HepG2 (cell line): ENCODE measurements around the gene WNK1. TPM values are rescaled to one million over a fixed set of nuclear protein-coding genes. Genes with fewer than 3 reads are reported as not detected.

Source experiments
- ATAC-seq: fragments of 200-7000 bp; cut with Tn5 transposase; 3 replicates; pipeline ENCODE4 v1.9.1; 2020; ENCODE audit warnings: mild to moderate bottlenecking, moderate library complexity
- BruUV-seq: library from RNA; stranded (reverse); fragments of 400-500 nt; replicated peaks from 2 replicates; lab custom pipeline; 2021; lab: Mats Ljungman, UMichigan
- CTCF ChIA-PET: fragments of 300-600 bp; formaldehyde crosslinking; extraction: SDS; loops from one replicate; lab custom pipeline; 2021; ENCODE audit warnings: low total read pairs, inconsistent platforms, low intra/inter-chr PET ratio; lab: Yijun Ruan, JAX
- POLR2A ChIA-PET: fragments of 350-600 bp; sonication (Branson Sonifier 250); formaldehyde crosslinking; loops from one replicate; lab custom pipeline; 2020; ENCODE audit warnings: antibody characterized with exemption, inconsistent platforms; lab: Yijun Ruan, JAX
- DNase-seq: peaks from one replicate; pipeline ENCODE4 v3.0.0-alpha.2; 2015; ENCODE audit warnings: low spot score
- FAIRE-seq: peaks from 3 replicates; lab custom pipeline; 2011; peaks lifted over from hg19 to GRCh38; lab: Jason Lieb, UNC
- H2AFZ ChIP-seq: one replicate; pipeline ENCODE4 v1.6.1; 2011; ENCODE audit warnings: low read length, inconsistent platforms
- H3K27ac ChIP-seq: fragments of 300-600 bp; 3 replicates; pipeline ENCODE4 v1.8.0; 2011; ENCODE audit warnings: mixed run types, mild to moderate bottlenecking, mixed read lengths, low read length, inconsistent platforms; ENCODE audit not compliant: insufficient read depth; ENCODE audit errors: extremely low read length
- H3K27me3 ChIP-seq, 2 experiments: fragments of 200-600 bp in 1 of 2; 2 replicates in 1 of 2; 3 replicates in 1 of 2; pipeline versions ENCODE4 v1.6.0 to v1.8.0; 2011; ENCODE audit warnings: low read length in 2 of 2, mild to moderate bottlenecking in 2 of 2, moderate library complexity in 2 of 2, inconsistent platforms in 1 of 2; ENCODE audit not compliant: insufficient read depth in 2 of 2, control insufficient read depth in 1 of 2
- H3K36me3 ChIP-seq, 2 experiments: fragments of 200-600 bp in 1 of 2; replicated peaks in 1 of 2; 2 replicates in 1 of 2; 3 replicates in 1 of 2; pipeline versions ENCODE4 v1.5.1 to v1.8.0; 2011; ENCODE audit warnings: low read length in 2 of 2, inconsistent platforms in 1 of 2; ENCODE audit not compliant: insufficient read depth in 2 of 2, control insufficient read depth in 1 of 2
- H3K4me1 ChIP-seq: 2 replicates; pipeline ENCODE4 v1.5.1; 2012; ENCODE audit warnings: low read length, inconsistent platforms; ENCODE audit not compliant: insufficient read depth
- H3K4me2 ChIP-seq: 2 replicates; pipeline ENCODE4 v1.6.0; 2011; ENCODE audit warnings: low read depth, low read length, inconsistent platforms
- H3K4me3 ChIP-seq, 3 experiments: fragments of 200-600 bp in 1 of 3; sonication (generic), shearing (Covaris generic) in 1 of 3; replicated peaks in 1 of 3; 2 replicates each; pipeline ENCODE4 v1.5.1; 2011 to 2016; ENCODE audit warnings: low read length in 3 of 3, inconsistent platforms in 2 of 3, low read depth in 2 of 3, mild to moderate bottlenecking in 2 of 3, control low read depth in 1 of 3, mixed read lengths in 1 of 3; ENCODE audit not compliant: insufficient read depth in 1 of 3
- H3K79me2 ChIP-seq: one replicate; pipeline ENCODE4 v1.6.1; 2011; ENCODE audit warnings: low read length, inconsistent platforms; ENCODE audit not compliant: insufficient read depth
- H3K9ac ChIP-seq: 2 replicates; pipeline ENCODE4 v1.6.0; 2011; ENCODE audit warnings: mild to moderate bottlenecking, low read depth, low read length, inconsistent platforms; ENCODE audit not compliant: insufficient read depth
- H3K9me3 ChIP-seq: 2 replicates; pipeline ENCODE4 v1.5.1; 2012; ENCODE audit warnings: mild to moderate bottlenecking, low read length
- H4K20me1 ChIP-seq: 2 replicates; pipeline ENCODE4 v1.6.0; 2011; ENCODE audit warnings: inconsistent platforms, mild to moderate bottlenecking, low read length, moderate library complexity; ENCODE audit not compliant: insufficient read depth
- AHR ChIP-seq: IDR thresholded peaks from 2 replicates; pipeline ENCODE4 v1.6.1; 2018; ENCODE audit warnings: missing genetic modification reagents, missing compliant biosample characterization
- EHMT2 ChIP-seq: fragments of 200-600 bp; sonication (generic); IDR thresholded peaks from 2 replicates; pipeline ENCODE4 v1.7.0; 2017; ENCODE audit warnings: antibody characterized with exemption, low read depth, low read length, borderline replicate concordance
- HOXA5 ChIP-seq: sonication (generic); formaldehyde crosslinking; IDR thresholded peaks from 2 replicates; pipeline ENCODE4 v1.4.0; 2020; ENCODE audit warnings: missing genetic modification reagents
- HOXD1 ChIP-seq: sonication (generic); formaldehyde crosslinking; IDR thresholded peaks from 2 replicates; pipeline ENCODE4 v1.5.0; 2020; ENCODE audit warnings: missing genetic modification reagents
- NFYB ChIP-seq: sonication (generic); formaldehyde crosslinking; IDR thresholded peaks from 2 replicates; pipeline ENCODE4 v1.4.0; 2020; ENCODE audit warnings: missing genetic modification reagents
- NRL ChIP-seq: sonication (generic); formaldehyde crosslinking; IDR thresholded peaks from 2 replicates; pipeline ENCODE4 v1.5.0; 2020; ENCODE audit warnings: missing genetic modification reagents, mild to moderate bottlenecking, moderate library complexity, borderline replicate concordance
- POLR2AphosphoS2 ChIP-seq: IDR thresholded peaks from 2 replicates; pipeline ENCODE4 v1.6.1; 2011; ENCODE audit warnings: low read depth, low read length, improper control_type of control experiment
- YY1 ChIP-seq: IDR thresholded peaks from 2 replicates; pipeline ENCODE4 v1.6.1; 2011; ENCODE audit warnings: low read length, low read depth, moderate library complexity, mild to moderate bottlenecking; ENCODE audit not compliant: insufficient read depth, insufficient replicate concordance
- ZNF143 ChIP-seq: sonication (generic); formaldehyde crosslinking; IDR thresholded peaks from 2 replicates; pipeline ENCODE4 v1.4.0; 2020; ENCODE audit warnings: missing genetic modification reagents
- ZNF180 ChIP-seq: sonication (generic); formaldehyde crosslinking; IDR thresholded peaks from 2 replicates; pipeline ENCODE4 v1.4.0; 2020; ENCODE audit warnings: low read depth, missing genetic modification reagents, borderline replicate concordance
- ZNF234 ChIP-seq: sonication (generic); formaldehyde crosslinking; conservative IDR thresholded peaks from 2 replicates; pipeline ENCODE4 v1.5.1; 2020; ENCODE audit warnings: mild to moderate bottlenecking, missing genetic modification reagents
- ZNF296 ChIP-seq: sonication (generic); formaldehyde crosslinking; conservative IDR thresholded peaks from 2 replicates; pipeline ENCODE4 v1.5.0; 2020; ENCODE audit warnings: mild to moderate bottlenecking, missing genetic modification reagents
- ZNF326 ChIP-seq: sonication (generic); formaldehyde crosslinking; IDR thresholded peaks from 2 replicates; pipeline ENCODE4 v1.4.0; 2020; ENCODE audit warnings: missing genetic modification reagents, borderline replicate concordance
- ZSCAN12 ChIP-seq: sonication (generic); formaldehyde crosslinking; IDR thresholded peaks from 2 replicates; pipeline ENCODE4 v1.9.0; 2021; ENCODE audit warnings: mild to moderate bottlenecking, missing genetic modification reagents
- ZSCAN20 ChIP-seq: sonication (generic); formaldehyde crosslinking; IDR thresholded peaks from 2 replicates; pipeline ENCODE4 v1.4.0; 2020; ENCODE audit warnings: missing genetic modification reagents, mild to moderate bottlenecking, borderline replicate concordance
- WGBS: methylation state at CpG from one replicate; pipeline ENCODE4 v1.1.6; 2017; ENCODE audit warnings: low lambda C conversion rate; 5-methylcytosine and 5-hydroxymethylcytosine counted together
- in situ Hi-C: cut with HindIII; loops from 2 replicates; pipeline ENCODE4 v1.10.0; 2017; ENCODE audit warnings: low pct_unique_long_range_greater_than_20kb; ENCODE audit not compliant: extremely low pct_ligation_motif_present
- intact Hi-C: fragments of 100-400 bp; cut with micrococcal nuclease; formaldehyde crosslinking; loops from one replicate; pipeline ENCODE4 v1.10.0; 2022; ENCODE audit not compliant: unreplicated experiment
- polyA plus RNA-seq, 8 experiments: library from polyadenylated mRNA; depleted of rRNA in 3 of 8; stranded (reverse) in 7 of 8; unstranded in 1 of 8; fragments of >200 nt; fragmentation: Illumina TruSeq in 4 of 8; extraction: Trizol in 4 of 8; gene quantifications; 2 replicates each; pipeline versions ENCODE4 v1.2.1 to v1.2.3, GENCODE V29; 2011 to 2016; ENCODE audit warnings: low read depth in 4 of 8, missing spikeins in 1 of 8, mixed read lengths in 1 of 8; ENCODE audit not compliant: insufficient read depth in 1 of 8
- total RNA-seq, 5 experiments: library from RNA; depleted of rRNA; stranded (reverse); fragments of >200 nt; fragmentation: Illumina TruSeq; extraction: Trizol; gene quantifications; 2 replicates each; pipeline ENCODE4 v1.2.3, GENCODE V29; 2016; ENCODE audit warnings: low read depth in 1 of 5
- TF ChIP-seq, protein P1 (sequence below): sonication (generic); formaldehyde crosslinking; IDR thresholded peaks from 2 replicates; pipeline ENCODE4 v1.4.0; 2020; ENCODE audit warnings: mild to moderate bottlenecking, missing genetic modification reagents
- TF ChIP-seq, protein P2 (sequence below): sonication (generic); formaldehyde crosslinking; IDR thresholded peaks from 2 replicates; pipeline ENCODE4 v1.5.1; 2020; ENCODE audit warnings: mild to moderate bottlenecking, missing genetic modification reagents
- TF ChIP-seq, protein P3 (sequence below): IDR thresholded peaks from 2 replicates; pipeline ENCODE4 v1.6.1; 2016
- TF ChIP-seq, protein P4 (sequence below): sonication (generic); formaldehyde crosslinking; IDR thresholded peaks from 2 replicates; pipeline ENCODE4 v1.5.1; 2020; ENCODE audit warnings: mild to moderate bottlenecking, missing genetic modification reagents, moderate library complexity

Gene WNK1
- total and polyA plus RNA-seq, 2 of the 13 experiments (the other 11 are each of a cell fraction or from before 2014, with no cell fraction given), result 31.1 to 54.8 TPM

- no peak overlapping the region for H3K9ac ChIP-seq
- ATAC-seq, result no peak
- TF ChIP-seq, protein P1, sequence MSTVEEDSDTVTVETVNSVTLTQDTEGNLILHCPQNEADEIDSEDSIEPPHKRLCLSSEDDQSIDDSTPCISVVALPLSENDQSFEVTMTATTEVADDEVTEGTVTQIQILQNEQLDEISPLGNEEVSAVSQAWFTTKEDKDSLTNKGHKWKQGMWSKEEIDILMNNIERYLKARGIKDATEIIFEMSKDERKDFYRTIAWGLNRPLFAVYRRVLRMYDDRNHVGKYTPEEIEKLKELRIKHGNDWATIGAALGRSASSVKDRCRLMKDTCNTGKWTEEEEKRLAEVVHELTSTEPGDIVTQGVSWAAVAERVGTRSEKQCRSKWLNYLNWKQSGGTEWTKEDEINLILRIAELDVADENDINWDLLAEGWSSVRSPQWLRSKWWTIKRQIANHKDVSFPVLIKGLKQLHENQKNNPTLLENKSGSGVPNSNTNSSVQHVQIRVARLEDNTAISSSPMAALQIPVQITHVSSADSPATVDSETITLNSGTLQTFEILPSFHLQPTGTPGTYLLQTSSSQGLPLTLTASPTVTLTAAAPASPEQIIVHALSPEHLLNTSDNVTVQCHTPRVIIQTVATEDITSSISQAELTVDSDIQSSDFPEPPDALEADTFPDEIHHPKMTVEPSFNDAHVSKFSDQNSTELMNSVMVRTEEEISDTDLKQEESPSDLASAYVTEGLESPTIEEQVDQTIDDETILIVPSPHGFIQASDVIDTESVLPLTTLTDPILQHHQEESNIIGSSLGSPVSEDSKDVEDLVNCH (CRISPR knock-in tag), result no peak
- TF ChIP-seq HOXD1 (CRISPR knock-in tag) (no peak), AHR (CRISPR knock-in tag) (no peak), YY1 (no peak), ZSCAN20 (CRISPR knock-in tag) (no peak), ZNF143 (CRISPR knock-in tag) (no peak), ZNF296 (CRISPR knock-in tag) (no peak), ZSCAN12 (CRISPR knock-in tag) (no peak), ZNF326 (CRISPR knock-in tag) (no peak), HOXA5 (CRISPR knock-in tag) (no peak), ZNF180 (CRISPR knock-in tag) (no peak), ZNF234 (CRISPR knock-in tag) (no peak), POLR2AphosphoS2 (no peak), EHMT2 (no peak), NFYB (no peak), NRL (CRISPR knock-in tag) (no peak)
- TF ChIP-seq, protein P2, sequence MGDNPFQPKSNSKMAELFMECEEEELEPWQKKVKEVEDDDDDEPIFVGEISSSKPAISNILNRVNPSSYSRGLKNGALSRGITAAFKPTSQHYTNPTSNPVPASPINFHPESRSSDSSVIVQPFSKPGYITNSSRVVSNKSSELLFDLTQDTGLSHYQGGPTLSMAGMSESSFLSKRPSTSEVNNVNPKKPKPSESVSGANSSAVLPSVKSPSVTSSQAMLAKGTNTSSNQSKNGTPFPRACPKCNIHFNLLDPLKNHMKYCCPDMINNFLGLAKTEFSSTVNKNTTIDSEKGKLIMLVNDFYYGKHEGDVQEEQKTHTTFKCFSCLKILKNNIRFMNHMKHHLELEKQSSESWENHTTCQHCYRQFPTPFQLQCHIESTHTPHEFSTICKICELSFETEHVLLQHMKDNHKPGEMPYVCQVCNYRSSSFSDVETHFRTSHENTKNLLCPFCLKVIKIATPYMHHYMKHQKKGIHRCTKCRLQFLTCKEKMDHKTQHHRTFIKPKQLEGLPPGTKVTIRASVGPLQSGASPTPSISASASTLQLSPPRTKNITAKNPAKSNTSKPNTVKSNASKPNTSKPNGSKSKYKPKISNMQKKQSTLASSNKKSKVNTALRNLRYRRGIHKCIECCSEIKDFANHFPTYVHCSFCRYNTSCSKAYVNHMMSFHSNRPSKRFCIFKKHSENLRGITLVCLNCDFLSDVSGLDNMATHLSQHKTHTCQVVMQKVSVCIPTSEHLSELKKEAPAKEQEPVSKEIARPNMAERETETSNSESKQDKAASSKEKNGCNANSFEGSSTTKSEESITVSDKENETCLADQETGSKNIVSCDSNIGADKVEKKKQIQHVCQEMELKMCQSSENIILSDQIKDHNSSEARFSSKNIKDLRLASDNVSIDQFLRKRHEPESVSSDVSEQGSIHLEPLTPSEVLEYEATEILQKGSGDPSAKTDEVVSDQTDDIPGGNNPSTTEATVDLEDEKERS, result no peak
- TF ChIP-seq, protein P3, sequence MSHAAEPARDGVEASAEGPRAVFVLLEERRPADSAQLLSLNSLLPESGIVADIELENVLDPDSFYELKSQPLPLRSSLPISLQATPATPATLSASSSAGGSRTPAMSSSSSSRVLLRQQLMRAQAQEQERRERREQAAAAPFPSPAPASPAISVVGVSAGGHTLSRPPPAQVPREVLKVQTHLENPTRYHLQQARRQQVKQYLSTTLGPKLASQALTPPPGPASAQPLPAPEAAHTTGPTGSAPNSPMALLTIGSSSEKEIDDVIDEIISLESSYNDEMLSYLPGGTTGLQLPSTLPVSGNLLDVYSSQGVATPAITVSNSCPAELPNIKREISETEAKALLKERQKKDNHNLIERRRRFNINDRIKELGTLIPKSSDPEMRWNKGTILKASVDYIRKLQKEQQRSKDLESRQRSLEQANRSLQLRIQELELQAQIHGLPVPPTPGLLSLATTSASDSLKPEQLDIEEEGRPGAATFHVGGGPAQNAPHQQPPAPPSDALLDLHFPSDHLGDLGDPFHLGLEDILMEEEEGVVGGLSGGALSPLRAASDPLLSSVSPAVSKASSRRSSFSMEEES (CRISPR knock-in tag), result no peak
- TF ChIP-seq, protein P4, sequence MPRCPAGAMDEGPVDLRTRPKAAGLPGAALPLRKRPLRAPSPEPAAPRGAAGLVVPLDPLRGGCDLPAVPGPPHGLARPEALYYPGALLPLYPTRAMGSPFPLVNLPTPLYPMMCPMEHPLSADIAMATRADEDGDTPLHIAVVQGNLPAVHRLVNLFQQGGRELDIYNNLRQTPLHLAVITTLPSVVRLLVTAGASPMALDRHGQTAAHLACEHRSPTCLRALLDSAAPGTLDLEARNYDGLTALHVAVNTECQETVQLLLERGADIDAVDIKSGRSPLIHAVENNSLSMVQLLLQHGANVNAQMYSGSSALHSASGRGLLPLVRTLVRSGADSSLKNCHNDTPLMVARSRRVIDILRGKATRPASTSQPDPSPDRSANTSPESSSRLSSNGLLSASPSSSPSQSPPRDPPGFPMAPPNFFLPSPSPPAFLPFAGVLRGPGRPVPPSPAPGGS (CRISPR knock-in tag), result no peak
- TF ChIP-seq, all 625 proteins: peak for 0
- H3K4me3 ChIP-seq, result no peak overlapping the region
- no peaks in the 10 kb centered on the region for H3K27me3 ChIP-seq
- in situ Hi-C loops, result no loop called here
- H2AFZ ChIP-seq, result no peak overlapping the region
- H3K36me3 ChIP-seq, result peaks cover 19 to 78% of the 10 kb centered on the region in 2 experiments
- H4K20me1 ChIP-seq, result no peaks in the 10 kb centered on the region
- DNase-seq, result no peak
- H3K27ac ChIP-seq, result no peak overlapping the region
- no peaks in the 10 kb centered on the region for H3K4me1 ChIP-seq
- CTCF ChIA-PET, result no interaction called here
- intact Hi-C loops, result no loop called here
- no peak overlapping the region for H3K4me2 ChIP-seq
- BruUV-seq, result no TSS peak
- H3K9me3 ChIP-seq, result no peaks in the 10 kb centered on the region
- FAIRE-seq, result no peak
- H3K79me2 ChIP-seq, result no peaks in the 10 kb centered on the region
- 91% methylated on average over 4 of the region's 4 CpGs for WGBS
- POLR2A ChIA-PET, result no interaction called here
These were observed 145.0 kb downstream of the WNK1 start for GRCh38 chr12:897386-897785.
